ENCODE results near the gene SNAPC2. TPM values are rescaled to one million over a fixed set of nuclear protein-coding genes. Genes with fewer than 3 reads are reported as not detected.
A peak's percentile ranks its signal among the peaks of the same experiment; 100 is the strongest.

Gene SNAPC2
- total and polyA plus RNA-seq, 2 of the 13 experiments (the other 11 are each of a cell fraction or from before 2014, with no cell fraction given) = 10.2 to 12.7 TPM

GRCh38 chr19:7943444-7944176 is 23.5 kb downstream of the SNAPC2 start, which contains the start of gene TIMM44 (continued):
- peak; percentile 69; the same call in 1 of the 2 replicates for TF ChIP-seq ZBTB4 (CRISPR knock-in tag; IDR thresholded peaks at IDR 0.05; ENCODE audit: borderline replicate concordance)
- 0 out of 2 replicates have a peak, but pooled peaks have one; percentile 16 for TF ChIP-seq ONECUT2 (CRISPR knock-in tag; IDR thresholded peaks at IDR 0.05)
- peak; percentile 45; the same call in 1 of the 2 replicates for TF ChIP-seq SIN3B (IDR thresholded peaks at IDR 0.05; ENCODE audit: low read length)
- no peak for TF ChIP-seq ZFP1 (CRISPR knock-in tag; IDR thresholded peaks at IDR 0.05)
- TF ChIP-seq ZNF574 (CRISPR knock-in tag; IDR thresholded peaks at IDR 0.05) = peak; percentile 72
- peak; percentile 75 for TF ChIP-seq BHLHE40 (IDR thresholded peaks at IDR 0.05; ENCODE audit: low read length)
- peak; percentile 71 for TF ChIP-seq KMT2B (CRISPR knock-in tag; IDR thresholded peaks at IDR 0.05)
- peak; percentile 80 for TF ChIP-seq PHF20 (CRISPR knock-in tag; IDR thresholded peaks at IDR 0.05)
- peak; percentile 98 for TF ChIP-seq TAF1 (CRISPR knock-in tag; IDR thresholded peaks at IDR 0.05)
- 0 out of 2 replicates have a peak, but pooled peaks have one; percentile 46 for TF ChIP-seq ZNF773 (CRISPR knock-in tag; IDR thresholded peaks at IDR 0.05; ENCODE audit: borderline replicate concordance)
- TF ChIP-seq E2F1 (CRISPR knock-in tag; IDR thresholded peaks at IDR 0.05) = peak; percentile 58; the same call in 1 of the 2 replicates
- peak; percentile 87 for TF ChIP-seq MYPOP (CRISPR knock-in tag; IDR thresholded peaks at IDR 0.05)
- TF ChIP-seq ZBTB20 (CRISPR knock-in tag; IDR thresholded peaks at IDR 0.05; ENCODE audit: borderline replicate concordance, low read depth) = peak; percentile 51; the same call in 1 of the 2 replicates
- TF ChIP-seq ZNF275 (CRISPR knock-in tag; IDR thresholded peaks at IDR 0.05; ENCODE audit: borderline replicate concordance) = peak; percentile 42
- no peak; the same call in 1 of the 2 replicates for TF ChIP-seq ZBTB33 (CRISPR knock-in tag; IDR thresholded peaks at IDR 0.05)
- no peak; the same call in 1 of the 2 replicates for TF ChIP-seq LBX2 (CRISPR knock-in tag; IDR thresholded peaks at IDR 0.05; ENCODE audit: borderline replicate concordance)
